ENCODE results near the gene DKK1.
A peak's percentile ranks its signal among the peaks of the same experiment; 100 is the strongest.

The DKK1 gene, protein sequence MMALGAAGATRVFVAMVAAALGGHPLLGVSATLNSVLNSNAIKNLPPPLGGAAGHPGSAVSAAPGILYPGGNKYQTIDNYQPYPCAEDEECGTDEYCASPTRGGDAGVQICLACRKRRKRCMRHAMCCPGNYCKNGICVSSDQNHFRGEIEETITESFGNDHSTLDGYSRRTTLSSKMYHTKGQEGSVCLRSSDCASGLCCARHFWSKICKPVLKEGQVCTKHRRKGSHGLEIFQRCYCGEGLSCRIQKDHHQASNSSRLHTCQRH

DNA sequence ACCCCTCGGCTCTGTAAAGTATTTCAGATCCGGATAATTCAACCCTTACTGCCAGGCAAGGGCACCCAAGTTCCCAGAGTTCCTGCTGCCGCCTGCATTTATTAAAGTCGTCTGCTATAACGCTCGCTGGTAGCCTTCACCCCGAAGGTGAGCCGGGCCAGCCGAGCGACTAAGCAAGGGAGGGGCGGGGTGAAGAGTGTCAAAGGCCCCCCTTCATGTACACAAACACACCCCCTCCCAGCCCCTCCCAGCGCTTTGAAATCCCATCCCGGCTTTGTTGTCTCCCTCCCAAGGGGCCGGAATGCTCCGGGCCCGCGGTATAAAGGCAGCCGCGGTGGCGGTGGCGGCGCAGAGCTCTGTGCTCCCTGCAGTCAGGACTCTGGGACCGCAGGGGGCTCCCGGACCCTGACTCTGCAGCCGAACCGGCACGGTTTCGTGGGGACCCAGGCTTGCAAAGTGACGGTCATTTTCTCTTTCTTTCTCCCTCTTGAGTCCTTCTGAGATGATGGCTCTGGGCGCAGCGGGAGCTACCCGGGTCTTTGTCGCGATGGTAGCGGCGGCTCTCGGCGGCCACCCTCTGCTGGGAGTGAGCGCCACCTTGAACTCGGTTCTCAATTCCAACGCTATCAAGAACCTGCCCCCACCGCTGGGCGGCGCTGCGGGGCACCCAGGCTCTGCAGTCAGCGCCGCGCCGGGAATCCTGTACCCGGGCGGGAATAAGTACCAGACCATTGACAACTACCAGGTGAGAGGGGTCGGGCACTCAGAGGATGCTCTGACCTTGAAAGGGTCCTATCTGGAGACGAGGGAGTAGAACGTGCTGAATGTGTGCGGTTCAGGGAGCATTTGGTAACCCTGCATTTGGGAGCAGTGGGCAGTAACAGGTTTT lies at the start of gene DKK1:
TSS of gene DKK1 (plus strand) at position 349 of the 889 bp plus-strand sequence. CDS start at position 503, 154 bp downstream.
- DNase-seq = peak in 1 of 2 experiments; percentile 32

- no peak for DNase-seq
Measured at GRCh38 chr10:52265131-52265926, 48.8 kb upstream of the DKK1 start.

GRCh38 chr10:52266858-52267257 lies 47.2 kb upstream of the DKK1 start:
- no peak for DNase-seq

GRCh38 chr10:52268790-52269189 lies 45.3 kb upstream of the DKK1 start:
- no peak for DNase-seq

- DNase-seq = no peak
Measured at GRCh38 chr10:52269233-52269632, 44.8 kb upstream of the DKK1 start.

- no peak for DNase-seq
Measured at GRCh38 chr10:52276163-52276562, 37.9 kb upstream of the DKK1 start.

- no peak for DNase-seq
Measured at GRCh38 chr10:52276986-52277385, 37.1 kb upstream of the DKK1 start.

DNA sequence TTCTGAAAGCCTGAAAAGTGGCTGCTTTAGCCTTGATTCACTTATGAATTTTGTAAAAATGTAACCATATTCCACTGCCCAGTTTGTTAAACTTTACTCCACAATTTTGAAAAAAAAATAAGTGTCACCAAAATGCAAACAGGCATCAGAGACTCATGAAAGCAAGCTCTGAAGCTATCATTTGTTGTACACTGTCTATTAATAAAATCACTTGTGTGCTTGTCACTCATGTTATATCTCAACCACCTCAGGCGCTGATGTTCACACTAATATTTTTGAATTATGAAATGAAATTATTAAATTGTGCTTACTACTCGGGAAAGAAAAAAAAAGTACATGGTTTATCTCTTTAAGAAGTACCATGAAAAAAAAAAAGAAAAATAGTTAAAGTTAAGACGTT lies 34.5 kb upstream of the DKK1 start:
- no peak for DNase-seq

DNA sequence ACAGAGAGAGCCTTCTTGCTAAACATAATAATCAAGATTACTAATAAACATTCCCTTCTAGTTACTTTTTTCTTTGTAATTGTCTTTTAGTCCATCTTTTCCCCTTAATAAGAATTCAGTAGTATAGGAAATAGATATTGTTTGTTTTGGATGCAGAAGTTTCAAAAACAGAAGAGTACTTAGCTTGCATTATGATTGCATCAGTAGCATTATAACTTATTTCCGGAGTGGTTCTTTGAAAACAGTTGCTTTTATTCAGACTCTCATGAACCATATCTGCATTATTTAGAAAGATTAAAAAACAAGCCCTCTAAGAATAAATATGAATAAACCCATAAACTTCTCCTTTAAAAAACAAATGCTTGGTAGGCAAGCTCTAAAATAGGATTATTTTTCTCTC lies 34.0 kb upstream of the DKK1 start:
- DNase-seq = no peak

- DNase-seq = no peak
Measured at GRCh38 chr10:52283174-52283573, 30.9 kb upstream of the DKK1 start.

DNA sequence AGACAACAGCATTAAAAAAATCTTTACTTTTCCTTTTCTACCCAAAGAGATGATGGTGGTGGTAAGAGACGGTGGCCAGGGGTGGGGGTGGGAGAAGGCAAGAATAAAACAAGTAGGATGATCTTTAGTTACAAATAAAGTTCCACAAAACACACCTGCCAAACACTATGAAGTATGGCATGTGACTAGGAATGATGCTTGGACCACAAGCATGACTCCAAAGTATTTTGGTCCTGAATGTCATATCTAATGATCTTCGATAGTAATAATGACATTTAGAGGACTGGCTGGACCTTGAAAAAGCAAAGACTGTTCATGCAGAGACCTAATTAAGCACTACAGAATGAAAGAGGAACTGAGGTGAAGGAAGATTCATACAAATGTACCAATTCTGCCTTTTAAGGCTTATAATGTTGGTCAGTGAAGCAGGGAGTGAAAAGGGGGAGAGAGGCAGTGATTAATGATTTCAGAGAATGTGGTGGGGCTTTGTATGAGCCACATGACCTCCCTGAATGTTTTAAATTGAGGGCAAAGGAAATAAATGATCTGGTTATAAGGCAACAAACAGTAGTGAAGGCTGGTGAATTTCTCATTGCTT lies 29.6 kb upstream of the DKK1 start:
- DNase-seq = no peak

DNA sequence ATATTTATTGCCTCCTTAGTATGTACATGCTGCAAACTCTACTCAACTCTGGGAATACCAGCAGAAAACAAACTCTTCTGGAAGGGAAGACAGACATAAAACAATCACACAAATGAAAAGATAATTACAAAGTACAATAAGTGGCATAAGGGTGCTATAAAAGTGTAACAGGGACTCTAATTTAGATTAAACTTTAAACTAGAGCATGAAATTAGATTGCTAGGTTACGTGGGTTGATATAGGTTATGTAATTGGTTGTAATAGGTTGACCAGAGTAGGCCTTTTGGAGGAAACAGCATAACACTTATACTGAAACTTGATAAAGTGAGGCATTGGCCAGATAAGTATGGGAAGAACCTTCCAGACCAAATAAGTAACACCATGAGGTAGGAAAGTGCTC lies 26.2 kb upstream of the DKK1 start:
- DNase-seq = no peak

- DNase-seq = no peak
Measured at GRCh38 chr10:52297747-52298146, 16.3 kb upstream of the DKK1 start.

DNA sequence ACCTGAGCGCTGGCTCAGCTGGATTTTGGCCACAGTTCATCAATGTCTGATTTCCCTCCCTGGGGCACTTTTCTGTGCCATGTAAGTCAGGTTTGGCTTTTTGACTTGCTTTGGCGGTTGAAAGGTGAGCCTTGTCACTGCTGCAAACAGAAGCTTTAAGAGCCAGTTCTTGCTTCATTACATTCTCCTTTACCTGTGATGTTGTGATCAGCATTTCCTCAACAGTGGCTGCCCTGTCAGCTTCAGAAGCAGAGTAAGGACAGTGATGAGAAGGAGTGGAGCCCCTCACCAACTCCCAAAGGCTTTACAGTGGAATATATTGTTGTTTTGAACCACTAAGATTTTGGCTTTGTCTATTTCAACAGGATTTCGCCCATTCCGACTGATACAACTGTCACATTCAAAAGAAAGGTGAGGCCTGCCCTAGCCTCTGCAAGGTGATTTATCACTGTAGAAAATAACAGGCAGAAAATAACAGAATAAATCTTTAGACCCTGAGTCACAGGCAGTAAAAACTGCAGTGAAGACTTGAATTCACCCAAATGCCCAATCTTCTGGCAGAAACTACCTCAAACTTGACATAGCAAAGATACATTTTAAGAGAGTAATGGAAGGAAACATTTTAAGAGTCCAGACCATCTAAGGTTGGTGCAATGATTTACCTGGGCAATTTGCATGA lies 13.3 kb upstream of the DKK1 start:
- no peak for DNase-seq

GRCh38 chr10:52308251-52309031 lies 5.6 kb upstream of the DKK1 start:
- DNase-seq = peak in 1 of 2 experiments; percentile 40

DNA sequence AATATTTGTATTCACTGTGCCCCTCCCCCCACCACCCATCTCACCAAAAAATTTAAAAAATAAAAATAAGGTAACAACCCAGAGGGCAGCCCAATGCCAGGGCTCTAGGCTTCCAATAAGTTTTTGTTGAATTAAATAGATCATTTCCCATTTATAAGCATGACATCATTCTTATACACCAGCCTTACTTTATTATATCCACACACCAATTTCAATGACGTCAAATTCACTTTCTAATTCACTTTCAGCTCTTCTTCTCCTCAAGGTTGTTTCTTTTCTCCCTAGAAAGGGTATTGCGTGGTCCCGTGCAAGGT lies 1.2 kb upstream of the DKK1 start:
- DNase-seq = no peak

DNA sequence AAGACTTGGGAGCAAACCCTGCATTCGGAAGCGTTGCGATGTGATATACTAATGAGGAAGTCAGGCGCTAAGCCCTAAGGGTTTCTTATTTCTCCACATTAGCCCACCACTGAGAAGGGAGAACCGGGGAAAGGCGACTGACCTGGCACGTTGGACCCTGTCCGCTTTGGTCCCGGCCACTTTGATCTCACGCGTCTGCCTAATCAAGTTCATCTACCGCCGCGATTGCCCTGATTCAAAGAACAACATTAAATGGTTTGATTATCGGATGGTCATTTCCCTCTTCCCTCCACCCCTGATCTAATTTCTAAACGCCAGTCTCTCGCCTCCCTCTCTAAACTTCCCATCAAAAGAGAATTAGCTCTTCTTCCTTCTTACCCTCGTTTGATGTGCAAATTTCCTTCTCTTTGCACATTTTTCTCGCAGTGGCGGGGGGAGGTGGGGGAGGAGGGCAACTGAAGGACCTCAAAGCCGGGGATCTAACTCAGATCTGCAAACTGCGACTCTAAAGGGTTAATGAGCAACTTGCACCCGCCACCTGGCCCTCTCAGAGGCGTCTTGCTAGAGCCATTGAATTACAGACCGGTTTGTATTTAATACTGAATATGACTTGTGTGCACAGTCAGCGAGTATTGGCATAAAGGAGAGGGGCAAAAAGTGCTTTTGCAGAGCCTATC lies 687 bp upstream of the DKK1 start:
- DNase-seq = peak in 1 of 2 experiments; percentile 8

DNA sequence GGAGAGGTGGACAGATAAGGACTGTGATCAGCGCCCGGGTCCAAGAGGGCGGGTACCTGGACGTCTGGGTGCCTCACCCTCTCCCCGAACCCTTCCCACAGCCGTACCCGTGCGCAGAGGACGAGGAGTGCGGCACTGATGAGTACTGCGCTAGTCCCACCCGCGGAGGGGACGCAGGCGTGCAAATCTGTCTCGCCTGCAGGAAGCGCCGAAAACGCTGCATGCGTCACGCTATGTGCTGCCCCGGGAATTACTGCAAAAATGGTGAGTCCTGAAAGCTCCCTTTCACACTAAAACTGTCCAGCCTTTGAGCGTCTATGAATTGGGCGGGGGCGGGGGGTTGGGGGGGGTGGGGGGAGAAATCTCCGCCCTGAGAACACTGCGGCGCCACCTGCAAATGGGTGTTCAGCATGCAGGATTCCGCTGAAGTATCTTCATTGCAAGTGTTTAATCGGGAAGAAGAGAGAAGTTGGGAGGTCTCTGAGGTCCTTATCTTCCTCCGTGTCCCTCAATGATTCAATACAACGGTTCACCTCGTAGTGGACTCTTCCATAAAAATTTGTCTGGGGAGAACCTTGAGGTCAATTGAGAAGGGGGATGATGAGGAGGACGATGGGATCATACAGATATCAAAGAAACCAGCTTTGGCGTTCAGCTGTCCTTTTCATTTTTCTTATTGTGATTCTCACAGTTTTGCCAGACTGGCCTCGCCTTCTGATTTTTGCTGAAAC lies 906 bp downstream of the DKK1 start:
- no peak for DNase-seq

GRCh38 chr10:52316001-52316400 lies 1.9 kb downstream of the DKK1 start:
- DNase-seq = no peak

DNA sequence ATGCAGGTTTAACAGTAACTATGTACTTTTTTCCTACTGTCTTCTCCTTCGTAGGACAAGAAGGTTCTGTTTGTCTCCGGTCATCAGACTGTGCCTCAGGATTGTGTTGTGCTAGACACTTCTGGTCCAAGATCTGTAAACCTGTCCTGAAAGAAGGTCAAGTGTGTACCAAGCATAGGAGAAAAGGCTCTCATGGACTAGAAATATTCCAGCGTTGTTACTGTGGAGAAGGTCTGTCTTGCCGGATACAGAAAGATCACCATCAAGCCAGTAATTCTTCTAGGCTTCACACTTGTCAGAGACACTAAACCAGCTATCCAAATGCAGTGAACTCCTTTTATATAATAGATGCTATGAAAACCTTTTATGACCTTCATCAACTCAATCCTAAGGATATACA lies 2.4 kb downstream of the DKK1 start:
- DNase-seq = no peak
